Measurements from ENCODE around the gene WFDC5.

Gene WFDC5

DNA sequence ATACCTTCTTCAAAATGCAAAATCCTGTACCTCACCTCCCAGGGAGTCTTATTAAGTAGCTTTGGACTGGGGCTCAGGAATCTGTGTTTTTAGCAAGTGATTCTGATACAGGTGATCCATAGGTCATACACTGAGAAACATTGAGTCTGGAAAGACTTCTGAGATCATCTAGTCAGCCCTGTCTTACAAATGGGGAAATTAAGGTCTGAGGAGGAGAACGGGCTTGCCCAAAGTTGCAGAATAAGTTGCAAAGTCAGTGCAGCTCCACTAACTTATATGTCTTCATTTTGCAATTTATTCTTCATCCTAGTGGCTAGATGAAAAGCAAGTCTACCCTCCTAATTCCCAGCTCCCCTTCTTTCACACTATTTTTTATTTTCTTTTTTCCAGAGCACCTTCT lies 42.9 kb downstream of the WFDC5 start:
- CTCF ChIA-PET, result interaction anchor here (0.8 to 2.4 kb wide), 4 partner anchors 23 to 60 kb away, joined by 4 to 18 read pairs (median 12); no protein-coding TSS in a partner anchor
- no peak overlapping the region for H3K27ac ChIP-seq (ENCODE audit: extremely low read depth, low read depth, low read length)
- POLR2A ChIA-PET, result interaction anchor here (1.4 kb wide), 1 partner anchor 112 kb away, joined by 3 read pairs; the partner anchor contains the start of gene TOMM34
- H3K4me1 ChIP-seq (ENCODE audit: control insufficient read depth, insufficient read depth, low read length), result no peaks in the 10 kb centered on the region
- H3K36me3 ChIP-seq (ENCODE audit: control insufficient read depth in 2 of 2, insufficient read depth in 1 of 2, low read length in 2 of 2), result peaks cover 0 to 22% of the 10 kb centered on the region in 2 experiments; a peak in 2 of 3 replicates
- TF ChIP-seq ZBTB26 (tag by site-specific recombination; optimal IDR thresholded peaks at IDR 0.05) (no peak), ZSCAN5A (tag by site-specific recombination; IDR thresholded peaks at IDR 0.05) (no peak), ZNF530 (tag by site-specific recombination; IDR thresholded peaks at IDR 0.05; ENCODE audit: low read depth) (no peak), ZNF433 (tag by site-specific recombination; IDR thresholded peaks at IDR 0.05; ENCODE audit: low read depth) (no peak), ZNF560 (tag by site-specific recombination; IDR thresholded peaks at IDR 0.05; ENCODE audit: borderline replicate concordance) (no peak), ZNF707 (tag by site-specific recombination; IDR thresholded peaks at IDR 0.05) (no peak), ZNF776 (tag by site-specific recombination; IDR thresholded peaks at IDR 0.05; ENCODE audit: borderline replicate concordance) (no peak), ZNF26 (tag by site-specific recombination; IDR thresholded peaks at IDR 0.05) (no peak), ZNF394 (tag by site-specific recombination; IDR thresholded peaks at IDR 0.05; ENCODE audit: borderline replicate concordance) (no peak), ZNF624 (tag by site-specific recombination; IDR thresholded peaks at IDR 0.05) (no peak), ZNF391 (tag by site-specific recombination; IDR thresholded peaks at IDR 0.05; ENCODE audit: borderline replicate concordance, low read depth) (no peak), CTCF (tag by site-specific recombination; IDR thresholded peaks at IDR 0.05) (no peak), ZNF660 (tag by site-specific recombination; IDR thresholded peaks at IDR 0.05) (no peak), WT1 (tag by site-specific recombination; IDR thresholded peaks at IDR 0.05) (no peak), ZNF561 (tag by site-specific recombination; IDR thresholded peaks at IDR 0.05; ENCODE audit: borderline replicate concordance) (no peak)
- TF ChIP-seq, protein P1, sequence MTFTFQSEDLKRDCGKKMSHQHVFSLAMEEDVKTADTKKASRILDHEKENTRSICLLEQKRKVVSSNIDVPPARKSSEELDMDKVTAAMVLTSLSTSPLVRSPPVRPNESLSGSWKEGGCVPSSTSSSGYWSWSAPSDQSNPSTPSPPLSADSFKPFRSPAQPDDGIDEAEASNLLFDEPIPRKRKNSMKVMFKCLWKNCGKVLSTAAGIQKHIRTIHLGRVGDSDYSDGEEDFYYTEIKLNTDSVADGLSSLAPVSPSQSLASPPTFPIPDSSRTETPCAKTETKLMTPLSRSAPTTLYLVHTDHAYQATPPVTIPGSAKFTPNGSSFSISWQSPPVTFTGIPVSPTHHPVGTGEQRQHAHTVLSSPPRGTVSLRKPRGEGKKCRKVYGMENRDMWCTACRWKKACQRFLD (tag by site-specific recombination; IDR thresholded peaks at IDR 0.05), result no peak
- TF ChIP-seq, protein P2, sequence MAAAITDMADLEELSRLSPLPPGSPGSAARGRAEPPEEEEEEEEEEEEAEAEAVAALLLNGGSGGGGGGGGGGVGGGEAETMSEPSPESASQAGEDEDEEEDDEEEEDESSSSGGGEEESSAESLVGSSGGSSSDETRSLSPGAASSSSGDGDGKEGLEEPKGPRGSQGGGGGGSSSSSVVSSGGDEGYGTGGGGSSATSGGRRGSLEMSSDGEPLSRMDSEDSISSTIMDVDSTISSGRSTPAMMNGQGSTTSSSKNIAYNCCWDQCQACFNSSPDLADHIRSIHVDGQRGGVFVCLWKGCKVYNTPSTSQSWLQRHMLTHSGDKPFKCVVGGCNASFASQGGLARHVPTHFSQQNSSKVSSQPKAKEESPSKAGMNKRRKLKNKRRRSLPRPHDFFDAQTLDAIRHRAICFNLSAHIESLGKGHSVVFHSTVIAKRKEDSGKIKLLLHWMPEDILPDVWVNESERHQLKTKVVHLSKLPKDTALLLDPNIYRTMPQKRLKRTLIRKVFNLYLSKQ (tag by site-specific recombination; IDR thresholded peaks at IDR 0.05; ENCODE audit: borderline replicate concordance), result no peak
- TF ChIP-seq, protein P3, sequence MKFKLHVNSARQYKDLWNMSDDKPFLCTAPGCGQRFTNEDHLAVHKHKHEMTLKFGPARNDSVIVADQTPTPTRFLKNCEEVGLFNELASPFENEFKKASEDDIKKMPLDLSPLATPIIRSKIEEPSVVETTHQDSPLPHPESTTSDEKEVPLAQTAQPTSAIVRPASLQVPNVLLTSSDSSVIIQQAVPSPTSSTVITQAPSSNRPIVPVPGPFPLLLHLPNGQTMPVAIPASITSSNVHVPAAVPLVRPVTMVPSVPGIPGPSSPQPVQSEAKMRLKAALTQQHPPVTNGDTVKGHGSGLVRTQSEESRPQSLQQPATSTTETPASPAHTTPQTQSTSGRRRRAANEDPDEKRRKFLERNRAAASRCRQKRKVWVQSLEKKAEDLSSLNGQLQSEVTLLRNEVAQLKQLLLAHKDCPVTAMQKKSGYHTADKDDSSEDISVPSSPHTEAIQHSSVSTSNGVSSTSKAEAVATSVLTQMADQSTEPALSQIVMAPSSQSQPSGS (tag by site-specific recombination; IDR thresholded peaks at IDR 0.05; ENCODE audit: low read depth), result no peak
- TF ChIP-seq, protein P4, sequence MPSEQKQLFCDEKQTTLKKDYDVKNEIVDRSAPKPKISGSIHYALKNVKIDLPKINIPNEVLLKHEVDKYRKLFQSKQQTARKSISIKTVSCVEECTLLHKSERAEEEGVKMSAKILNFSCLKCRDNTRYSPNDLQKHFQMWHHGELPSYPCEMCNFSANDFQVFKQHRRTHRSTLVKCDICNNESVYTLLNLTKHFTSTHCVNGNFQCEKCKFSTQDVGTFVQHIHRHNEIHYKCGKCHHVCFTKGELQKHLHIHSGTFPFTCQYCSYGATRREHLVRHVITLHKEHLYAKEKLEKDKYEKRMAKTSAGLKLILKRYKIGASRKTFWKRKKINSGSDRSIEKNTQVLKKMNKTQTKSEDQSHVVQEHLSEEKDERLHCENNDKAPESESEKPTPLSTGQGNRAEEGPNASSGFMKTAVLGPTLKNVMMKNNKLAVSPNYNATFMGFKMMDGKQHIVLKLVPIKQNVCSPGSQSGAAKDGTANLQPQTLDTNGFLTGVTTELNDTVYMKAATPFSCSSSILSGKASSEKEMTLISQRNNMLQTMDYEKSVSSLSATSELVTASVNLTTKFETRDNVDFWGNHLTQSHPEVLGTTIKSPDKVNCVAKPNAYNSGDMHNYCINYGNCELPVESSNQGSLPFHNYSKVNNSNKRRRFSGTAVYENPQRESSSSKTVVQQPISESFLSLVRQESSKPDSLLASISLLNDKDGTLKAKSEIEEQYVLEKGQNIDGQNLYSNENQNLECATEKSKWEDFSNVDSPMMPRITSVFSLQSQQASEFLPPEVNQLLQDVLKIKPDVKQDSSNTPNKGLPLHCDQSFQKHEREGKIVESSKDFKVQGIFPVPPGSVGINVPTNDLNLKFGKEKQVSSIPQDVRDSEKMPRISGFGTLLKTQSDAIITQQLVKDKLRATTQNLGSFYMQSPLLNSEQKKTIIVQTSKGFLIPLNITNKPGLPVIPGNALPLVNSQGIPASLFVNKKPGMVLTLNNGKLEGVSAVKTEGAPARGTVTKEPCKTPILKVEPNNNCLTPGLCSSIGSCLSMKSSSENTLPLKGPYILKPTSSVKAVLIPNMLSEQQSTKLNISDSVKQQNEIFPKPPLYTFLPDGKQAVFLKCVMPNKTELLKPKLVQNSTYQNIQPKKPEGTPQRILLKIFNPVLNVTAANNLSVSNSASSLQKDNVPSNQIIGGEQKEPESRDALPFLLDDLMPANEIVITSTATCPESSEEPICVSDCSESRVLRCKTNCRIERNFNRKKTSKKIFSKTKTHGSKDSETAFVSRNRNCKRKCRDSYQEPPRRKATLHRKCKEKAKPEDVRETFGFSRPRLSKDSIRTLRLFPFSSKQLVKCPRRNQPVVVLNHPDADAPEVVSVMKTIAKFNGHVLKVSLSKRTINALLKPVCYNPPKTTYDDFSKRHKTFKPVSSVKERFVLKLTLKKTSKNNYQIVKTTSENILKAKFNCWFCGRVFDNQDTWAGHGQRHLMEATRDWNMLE (tag by site-specific recombination; conservative IDR thresholded peaks at IDR 0.05; ENCODE audit: low read depth), result no peak
- H3K4me3 ChIP-seq (ENCODE audit: low read depth, low read length), result no peak overlapping the region
- H3K9me3 ChIP-seq (ENCODE audit: control insufficient read depth, insufficient read depth, low read depth, low read length), result no peaks in the 10 kb centered on the region
